ENCODE measurements around the gene TMED3.

The TMED3 gene

DNA sequence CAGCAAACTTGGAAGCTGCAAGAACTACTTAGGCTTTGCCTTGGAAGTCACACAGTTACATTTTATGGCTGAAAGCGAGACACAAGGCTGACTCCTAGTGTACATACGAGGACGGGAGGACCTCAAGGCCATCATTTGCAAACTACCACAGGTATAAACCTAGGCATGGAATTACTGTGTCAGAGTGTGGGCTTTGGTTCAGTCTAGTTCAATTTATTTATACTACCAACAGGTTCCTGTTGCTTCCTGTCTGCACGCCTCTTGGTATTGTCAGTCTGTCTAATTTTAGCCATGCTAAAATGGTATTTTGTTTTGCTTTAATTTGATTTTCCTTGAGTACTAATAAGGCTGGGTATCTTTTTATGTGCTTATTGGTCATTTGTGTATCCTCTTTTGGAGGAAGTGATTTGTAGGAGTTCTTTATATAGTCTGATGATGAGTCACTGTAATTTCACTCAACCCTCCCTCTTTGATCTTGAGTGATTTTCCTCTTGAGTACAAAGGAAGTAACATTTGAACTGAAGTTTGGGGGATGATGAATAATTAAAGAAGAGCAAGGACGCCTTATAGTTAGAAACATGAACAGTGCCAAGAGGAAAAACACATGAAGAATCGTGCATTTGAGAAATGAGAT lies 20.2 kb upstream of the TMED3 start:
- H3K9me3 ChIP-seq (ENCODE audit: low read length): no peaks in the 10 kb centered on the region
- H3K4me3 ChIP-seq (ENCODE audit: low read depth, low read length, poor library complexity, severe bottlenecking): no peak overlapping the region
- no peaks in the 10 kb centered on the region for H3K9me2 ChIP-seq (ENCODE audit: low read depth, low read length)
- no peaks in the 10 kb centered on the region for H4K20me1 ChIP-seq (ENCODE audit: insufficient read depth, low read length)
- no peak for TF ChIP-seq EZH2 (IDR thresholded peaks at IDR 0.05; ENCODE audit: borderline replicate concordance, low read length)
- TF ChIP-seq, protein P1, sequence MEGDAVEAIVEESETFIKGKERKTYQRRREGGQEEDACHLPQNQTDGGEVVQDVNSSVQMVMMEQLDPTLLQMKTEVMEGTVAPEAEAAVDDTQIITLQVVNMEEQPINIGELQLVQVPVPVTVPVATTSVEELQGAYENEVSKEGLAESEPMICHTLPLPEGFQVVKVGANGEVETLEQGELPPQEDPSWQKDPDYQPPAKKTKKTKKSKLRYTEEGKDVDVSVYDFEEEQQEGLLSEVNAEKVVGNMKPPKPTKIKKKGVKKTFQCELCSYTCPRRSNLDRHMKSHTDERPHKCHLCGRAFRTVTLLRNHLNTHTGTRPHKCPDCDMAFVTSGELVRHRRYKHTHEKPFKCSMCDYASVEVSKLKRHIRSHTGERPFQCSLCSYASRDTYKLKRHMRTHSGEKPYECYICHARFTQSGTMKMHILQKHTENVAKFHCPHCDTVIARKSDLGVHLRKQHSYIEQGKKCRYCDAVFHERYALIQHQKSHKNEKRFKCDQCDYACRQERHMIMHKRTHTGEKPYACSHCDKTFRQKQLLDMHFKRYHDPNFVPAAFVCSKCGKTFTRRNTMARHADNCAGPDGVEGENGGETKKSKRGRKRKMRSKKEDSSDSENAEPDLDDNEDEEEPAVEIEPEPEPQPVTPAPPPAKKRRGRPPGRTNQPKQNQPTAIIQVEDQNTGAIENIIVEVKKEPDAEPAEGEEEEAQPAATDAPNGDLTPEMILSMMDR (IDR thresholded peaks at IDR 0.05; ENCODE audit: low read length): no peak
- no peaks in the 10 kb centered on the region for H3K4me1 ChIP-seq (ENCODE audit: insufficient read depth, low read length, severe bottlenecking)
- no peak overlapping the region for H3K9ac ChIP-seq (ENCODE audit: low read length)
- no peaks in the 10 kb centered on the region for H3K36me3 ChIP-seq (ENCODE audit: insufficient read depth, low read length)
- H3K27me3 ChIP-seq (ENCODE audit: insufficient read depth, low read length): no peaks in the 10 kb centered on the region; the same call in 1 of the 2 replicates
- no peak overlapping the region for H3K4me2 ChIP-seq (ENCODE audit: low read length)
- no peaks in the 10 kb centered on the region for H3F3A ChIP-seq (ENCODE audit: insufficient read depth, low read length)
- no peak overlapping the region for H3K27ac ChIP-seq (ENCODE audit: low read depth, low read length, poor library complexity, severe bottlenecking)
- no peak overlapping the region for H2AFZ ChIP-seq (ENCODE audit: low read length)
- H3K79me2 ChIP-seq (ENCODE audit: insufficient read depth, low read length): no peaks in the 10 kb centered on the region

DNA sequence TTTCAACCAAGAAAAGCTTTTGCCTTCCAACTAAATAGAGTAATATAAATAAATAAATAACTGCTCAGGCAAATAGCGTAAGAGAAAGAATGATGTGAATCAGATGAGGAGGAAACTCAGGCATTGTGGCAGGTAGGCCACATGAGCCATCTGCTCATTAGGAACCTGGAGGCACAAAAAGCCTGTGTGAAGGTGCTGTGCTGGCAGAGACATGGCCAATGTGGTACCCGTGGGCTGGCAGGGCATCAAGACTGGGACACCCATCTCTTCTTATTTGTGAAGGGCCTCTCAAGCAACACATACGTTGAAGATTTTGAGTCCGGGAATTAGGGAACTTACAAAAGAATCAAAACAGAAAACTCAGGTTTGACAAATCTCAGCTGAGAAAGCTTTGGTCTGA lies 18.9 kb upstream of the TMED3 start:
- Histone ChIP-seq H3K9me3 (ENCODE audit: low read length) (no peaks in the 10 kb centered on the region), H3K27ac (ENCODE audit: low read depth, low read length, poor library complexity, severe bottlenecking) (no peak overlapping the region), H3K9me2 (ENCODE audit: low read depth, low read length) (no peaks in the 10 kb centered on the region), H2AFZ (ENCODE audit: low read length) (no peak overlapping the region), H3K36me3 (ENCODE audit: insufficient read depth, low read length) (no peaks in the 10 kb centered on the region), H3K79me2 (ENCODE audit: insufficient read depth, low read length) (no peaks in the 10 kb centered on the region), H3K4me2 (ENCODE audit: low read length) (no peak overlapping the region), H3K4me3 (ENCODE audit: low read depth, low read length, poor library complexity, severe bottlenecking) (no peak overlapping the region), H3K4me1 (ENCODE audit: insufficient read depth, low read length, severe bottlenecking) (no peaks in the 10 kb centered on the region), H3F3A (ENCODE audit: insufficient read depth, low read length) (no peaks in the 10 kb centered on the region), H3K9ac (ENCODE audit: low read length) (no peak overlapping the region), H4K20me1 (ENCODE audit: insufficient read depth, low read length) (no peaks in the 10 kb centered on the region), H3K27me3 (ENCODE audit: insufficient read depth, low read length) (no peaks in the 10 kb centered on the region; the same call in 1 of the 2 replicates)
- no peak for TF ChIP-seq EZH2 (IDR thresholded peaks at IDR 0.05; ENCODE audit: borderline replicate concordance, low read length)
- TF ChIP-seq, protein P1 (IDR thresholded peaks at IDR 0.05; ENCODE audit: low read length): no peak

DNA sequence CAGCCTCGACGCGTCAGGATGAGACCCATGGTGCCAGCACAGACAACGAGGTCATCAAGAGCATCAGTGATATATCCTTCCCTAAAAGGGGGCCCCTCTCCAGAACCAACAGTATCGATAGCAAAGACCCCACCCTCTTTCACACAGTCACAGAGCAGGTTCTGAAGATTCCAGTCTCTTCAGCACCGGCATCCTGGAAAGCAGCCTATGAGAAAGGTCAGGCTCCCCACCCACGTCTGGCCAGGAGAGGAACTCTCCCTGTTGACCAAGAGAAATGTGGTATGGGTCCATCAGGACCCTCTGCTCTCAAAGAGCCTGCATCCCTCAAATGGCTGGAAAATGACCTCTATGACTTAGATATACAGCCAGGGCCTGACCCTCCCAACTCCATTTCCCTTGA lies 16.8 kb upstream of the TMED3 start:
- Histone ChIP-seq H3K4me2 (ENCODE audit: low read length) (no peak overlapping the region), H3K4me1 (ENCODE audit: insufficient read depth, low read length, severe bottlenecking) (no peaks in the 10 kb centered on the region), H3K79me2 (ENCODE audit: insufficient read depth, low read length) (no peaks in the 10 kb centered on the region), H4K20me1 (ENCODE audit: insufficient read depth, low read length) (no peaks in the 10 kb centered on the region), H3K27ac (ENCODE audit: low read depth, low read length, poor library complexity, severe bottlenecking) (no peak overlapping the region), H3F3A (ENCODE audit: insufficient read depth, low read length) (no peaks in the 10 kb centered on the region), H2AFZ (ENCODE audit: low read length) (no peak overlapping the region), H3K9me2 (ENCODE audit: low read depth, low read length) (no peaks in the 10 kb centered on the region), H3K4me3 (ENCODE audit: low read depth, low read length, poor library complexity, severe bottlenecking) (no peak overlapping the region), H3K27me3 (ENCODE audit: insufficient read depth, low read length) (no peaks in the 10 kb centered on the region; the same call in 1 of the 2 replicates), H3K36me3 (ENCODE audit: insufficient read depth, low read length) (no peaks in the 10 kb centered on the region), H3K9ac (ENCODE audit: low read length) (no peak overlapping the region), H3K9me3 (ENCODE audit: low read length) (no peaks in the 10 kb centered on the region)
- TF ChIP-seq, protein P1 (IDR thresholded peaks at IDR 0.05; ENCODE audit: low read length): no peak
- TF ChIP-seq EZH2 (IDR thresholded peaks at IDR 0.05; ENCODE audit: borderline replicate concordance, low read length): no peak
